Activated CD8-positive, alpha-beta memory T cell treated with anti-CD3 and anti-CD28 coated beads, Interleukin-2, amount 50 U/mL, for 4 hours (primary cell): Measurements from ENCODE around the gene UNCX.

ENCODE experiments used
- DNase-seq: peaks from one replicate; pipeline ENCODE4 v3.0.0-alpha.2; 2020

The UNCX gene

DNA sequence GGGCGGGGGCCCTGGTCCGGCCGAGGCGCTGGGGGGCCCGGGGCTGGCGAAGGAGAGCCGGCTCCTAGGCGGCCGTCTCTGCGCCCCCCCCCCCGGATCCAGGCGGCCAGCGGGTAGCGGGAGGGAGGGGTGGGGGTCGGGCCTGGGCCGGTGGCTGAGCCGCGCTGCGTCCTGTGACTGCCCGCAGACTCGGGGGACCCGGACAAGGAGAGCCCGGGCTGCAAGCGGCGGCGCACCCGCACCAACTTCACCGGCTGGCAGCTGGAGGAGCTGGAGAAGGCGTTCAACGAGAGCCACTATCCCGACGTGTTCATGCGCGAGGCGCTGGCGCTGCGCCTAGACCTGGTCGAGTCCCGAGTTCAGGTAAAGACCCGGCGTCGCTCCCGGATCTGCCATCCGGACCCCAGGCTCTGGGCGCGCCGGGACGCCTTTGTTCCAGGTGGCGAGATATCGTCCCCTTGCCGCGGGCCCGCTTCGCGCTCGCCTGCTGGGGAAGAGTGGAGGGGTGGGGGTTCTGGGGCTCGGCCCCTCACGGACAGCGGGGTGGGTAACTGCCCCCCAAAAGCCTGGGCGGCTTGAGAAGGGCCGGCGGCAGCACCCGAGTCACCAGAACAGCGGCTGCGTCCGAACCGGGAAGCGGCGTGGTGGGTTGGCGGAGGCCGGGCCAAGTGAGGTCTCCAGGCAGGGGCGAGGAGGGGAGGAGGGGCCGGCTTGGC is 819 bp downstream of the UNCX start:
- no peak for DNase-seq

DNA sequence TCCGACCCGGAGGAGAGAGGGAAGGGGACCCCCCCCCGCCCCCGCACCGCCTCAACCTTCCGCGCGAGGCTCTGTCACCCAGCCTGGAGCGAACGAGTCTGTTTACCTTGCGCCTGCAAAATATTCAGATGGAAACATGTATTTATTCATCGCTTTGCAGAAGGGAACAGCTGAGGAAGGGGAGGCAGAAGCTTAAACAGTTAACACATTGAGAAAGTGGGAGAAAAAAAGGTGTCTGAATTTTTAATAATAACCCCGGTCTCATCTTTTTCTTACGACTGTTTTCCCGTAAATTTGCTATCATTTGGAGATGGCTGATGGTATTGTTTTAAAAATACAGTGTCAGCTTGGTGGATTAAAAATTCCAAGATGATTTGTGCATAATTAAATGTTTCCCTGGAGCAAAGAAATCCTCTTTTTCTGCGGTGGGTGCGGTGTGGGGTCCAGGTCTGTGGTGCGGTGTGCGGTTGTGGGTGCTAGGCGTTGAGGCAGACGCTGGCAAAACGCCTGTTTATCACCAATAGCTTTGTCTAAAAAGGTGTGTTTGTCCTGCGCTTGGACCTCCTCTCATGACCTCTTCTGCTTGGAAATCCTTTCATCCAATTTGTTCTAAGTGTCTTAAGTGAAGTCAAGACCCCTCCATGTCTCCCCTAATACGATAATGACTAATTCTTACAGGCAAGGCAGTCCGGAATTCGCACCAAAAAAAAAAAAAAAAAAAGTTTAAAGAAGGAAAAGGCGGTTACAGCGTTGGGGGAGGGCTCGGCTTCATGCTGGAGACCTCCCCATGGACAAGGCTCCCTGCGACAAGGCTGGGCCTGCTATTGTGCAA is 1.6 kb downstream of the UNCX start:
- no peak for DNase-seq

DNA sequence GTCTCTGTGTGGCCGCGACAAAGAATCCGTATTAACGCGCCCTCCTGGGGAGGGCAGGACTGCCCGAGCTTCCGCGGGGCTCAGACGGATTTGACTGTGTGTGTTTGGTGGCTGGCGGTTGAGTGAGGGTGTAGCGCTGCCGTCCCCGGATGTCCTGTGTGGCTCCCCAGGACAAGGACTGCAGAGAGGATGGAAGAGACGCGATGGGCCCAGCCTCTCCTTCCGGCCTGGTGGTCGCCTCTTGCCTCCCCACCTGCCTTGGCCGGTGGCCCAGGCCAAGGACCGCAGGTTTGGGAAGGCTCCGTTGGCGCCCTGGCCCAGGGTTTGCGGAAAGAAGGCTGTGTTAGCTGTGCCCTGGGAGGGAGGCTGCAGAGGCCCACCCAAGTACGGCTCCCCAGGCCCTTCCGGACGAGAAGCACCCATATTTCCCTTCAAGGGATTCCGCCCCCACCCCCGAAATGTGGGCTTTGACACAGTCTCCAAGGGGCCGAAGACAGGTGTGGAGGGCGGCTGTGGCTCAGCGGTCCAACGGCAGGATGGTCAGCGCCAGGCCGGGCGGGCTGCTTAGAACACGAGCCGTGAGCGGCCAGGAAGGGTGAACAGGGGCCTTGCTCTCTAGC is 2.3 kb downstream of the UNCX start:
- DNase-seq: no peak

DNA sequence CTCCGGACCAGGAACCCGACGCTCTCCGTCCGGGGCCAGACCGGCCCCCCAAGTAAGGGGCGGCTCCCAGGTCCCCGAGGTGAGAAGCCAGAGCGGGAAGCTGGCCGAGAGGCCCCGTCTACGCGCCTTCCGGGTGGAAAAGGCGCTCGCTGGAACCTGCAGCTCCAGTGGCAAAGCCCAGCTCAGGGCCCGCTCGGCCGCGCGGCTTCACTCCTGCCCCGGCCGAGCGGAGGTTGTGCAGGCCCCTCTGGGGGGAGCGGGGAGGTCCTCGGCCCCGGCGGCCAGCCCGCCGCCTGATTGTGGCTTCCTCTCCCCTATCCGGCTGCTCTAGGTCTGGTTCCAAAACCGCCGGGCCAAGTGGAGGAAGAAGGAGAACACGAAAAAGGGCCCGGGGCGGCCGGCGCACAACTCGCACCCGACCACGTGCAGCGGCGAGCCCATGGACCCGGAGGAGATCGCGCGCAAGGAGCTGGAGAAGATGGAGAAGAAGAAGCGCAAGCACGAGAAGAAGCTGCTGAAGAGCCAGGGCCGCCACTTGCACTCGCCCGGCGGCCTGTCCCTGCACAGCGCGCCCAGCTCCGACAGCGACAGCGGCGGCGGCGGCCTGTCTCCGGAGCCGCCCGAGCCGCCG is 2.9 kb downstream of the UNCX start:
- DNase-seq: no peak

DNA sequence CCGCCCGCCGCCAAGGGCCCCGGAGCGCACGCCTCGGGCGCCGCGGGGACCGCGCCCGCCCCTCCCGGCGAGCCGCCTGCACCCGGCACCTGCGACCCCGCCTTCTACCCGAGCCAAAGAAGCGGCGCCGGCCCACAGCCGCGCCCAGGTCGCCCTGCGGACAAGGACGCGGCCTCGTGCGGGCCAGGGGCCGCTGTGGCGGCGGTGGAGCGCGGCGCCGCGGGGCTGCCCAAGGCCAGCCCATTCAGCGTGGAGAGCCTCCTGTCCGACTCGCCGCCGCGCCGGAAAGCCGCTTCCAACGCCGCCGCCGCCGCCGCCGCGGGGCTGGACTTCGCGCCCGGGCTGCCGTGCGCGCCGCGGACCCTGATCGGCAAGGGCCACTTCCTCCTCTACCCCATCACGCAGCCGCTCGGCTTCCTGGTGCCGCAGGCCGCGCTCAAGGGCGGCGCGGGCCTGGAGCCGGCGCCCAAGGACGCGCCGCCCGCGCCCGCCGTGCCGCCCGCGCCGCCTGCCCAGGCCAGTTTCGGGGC is 3.5 kb downstream of the UNCX start:
- DNase-seq: no peak

DNA sequence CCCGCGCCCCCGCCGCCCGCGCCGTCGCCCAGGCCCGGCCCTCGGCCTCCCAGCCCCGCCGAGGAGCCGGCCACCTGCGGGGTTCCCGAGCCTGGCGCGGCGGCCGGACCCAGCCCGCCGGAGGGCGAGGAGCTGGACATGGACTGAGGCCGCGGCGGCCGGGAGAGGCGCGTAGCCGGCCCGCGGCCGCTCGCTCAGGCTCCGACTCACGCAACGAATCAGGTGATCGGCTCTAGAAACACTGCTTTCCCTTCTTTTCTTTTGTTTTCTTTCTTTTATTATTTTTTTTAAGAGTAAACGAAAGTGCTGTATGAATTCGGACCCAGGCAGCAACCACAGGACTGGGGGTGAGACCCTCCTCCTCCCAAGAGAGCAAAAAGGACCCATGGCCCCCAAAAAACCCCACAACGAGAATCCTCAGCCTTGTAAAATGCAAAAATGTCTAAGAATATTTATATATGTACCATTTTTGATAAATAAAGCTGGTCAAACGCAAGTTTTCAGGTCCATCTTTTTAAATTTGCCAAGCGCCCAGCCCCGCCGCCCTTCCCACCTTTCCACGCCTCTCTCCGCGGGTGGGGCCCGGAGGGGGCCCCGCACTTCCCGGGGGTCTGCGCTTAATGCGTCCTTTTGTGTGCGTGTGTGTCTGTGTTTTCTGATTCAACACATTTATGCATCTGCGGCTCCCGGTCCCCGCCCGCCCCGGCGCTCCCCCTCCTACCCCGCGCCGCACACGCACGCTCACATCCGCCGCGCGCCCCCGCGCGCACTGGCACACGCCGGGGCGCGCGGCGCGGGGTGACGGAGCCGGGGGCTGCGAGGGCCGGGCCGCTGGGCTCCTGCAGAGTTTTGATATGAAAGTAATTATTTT is 4.4 kb downstream of the UNCX start:
- DNase-seq: no peak

DNA sequence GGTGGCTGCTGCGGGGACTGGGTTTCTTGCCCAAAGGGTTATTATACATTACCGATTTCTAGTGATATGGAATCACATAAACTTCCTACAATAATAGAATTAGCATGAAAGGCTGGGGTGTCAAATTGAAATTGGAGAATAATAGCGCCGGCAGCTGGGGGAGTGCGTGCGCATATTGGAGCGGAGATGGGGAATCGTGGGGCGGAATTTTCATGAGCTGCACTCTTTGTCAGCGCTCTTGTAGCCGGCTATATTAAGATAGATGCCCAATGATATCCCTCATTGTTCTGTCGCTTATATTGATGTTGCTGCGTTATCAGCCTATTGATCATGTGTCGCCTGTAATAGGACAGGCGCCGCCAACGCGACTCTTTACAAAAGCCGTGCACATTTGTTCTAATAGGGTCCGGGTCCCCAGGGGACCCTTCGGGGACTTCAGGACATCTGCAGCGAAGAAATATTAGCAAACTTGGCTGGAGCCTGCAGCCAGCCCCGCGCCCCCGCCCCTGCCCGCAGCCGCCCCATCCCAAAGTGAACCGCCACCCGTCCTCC is 5.1 kb downstream of the UNCX start:
- no peak for DNase-seq

DNA sequence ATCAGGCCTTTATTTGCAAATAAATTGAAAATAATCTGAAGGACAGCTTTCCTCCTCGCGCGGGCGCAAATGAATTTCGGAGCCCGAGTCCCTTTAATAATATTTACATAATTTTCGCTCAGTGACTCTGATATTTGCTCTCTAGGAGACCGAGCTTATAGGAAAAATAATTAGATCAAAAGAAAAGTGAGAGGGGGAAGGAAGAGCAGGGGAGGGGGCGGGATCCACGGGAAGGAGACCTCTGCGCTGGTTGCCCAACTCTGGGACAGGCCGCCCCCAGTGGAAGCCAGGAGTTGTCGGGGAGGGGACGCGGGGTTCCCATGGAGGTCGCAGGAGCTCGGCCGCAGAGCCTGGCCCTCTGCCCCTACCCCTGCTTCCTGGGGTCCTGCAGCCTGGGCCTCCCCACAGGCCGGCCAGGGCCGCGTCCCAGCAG is 5.8 kb downstream of the UNCX start:
- no peak for DNase-seq

DNA sequence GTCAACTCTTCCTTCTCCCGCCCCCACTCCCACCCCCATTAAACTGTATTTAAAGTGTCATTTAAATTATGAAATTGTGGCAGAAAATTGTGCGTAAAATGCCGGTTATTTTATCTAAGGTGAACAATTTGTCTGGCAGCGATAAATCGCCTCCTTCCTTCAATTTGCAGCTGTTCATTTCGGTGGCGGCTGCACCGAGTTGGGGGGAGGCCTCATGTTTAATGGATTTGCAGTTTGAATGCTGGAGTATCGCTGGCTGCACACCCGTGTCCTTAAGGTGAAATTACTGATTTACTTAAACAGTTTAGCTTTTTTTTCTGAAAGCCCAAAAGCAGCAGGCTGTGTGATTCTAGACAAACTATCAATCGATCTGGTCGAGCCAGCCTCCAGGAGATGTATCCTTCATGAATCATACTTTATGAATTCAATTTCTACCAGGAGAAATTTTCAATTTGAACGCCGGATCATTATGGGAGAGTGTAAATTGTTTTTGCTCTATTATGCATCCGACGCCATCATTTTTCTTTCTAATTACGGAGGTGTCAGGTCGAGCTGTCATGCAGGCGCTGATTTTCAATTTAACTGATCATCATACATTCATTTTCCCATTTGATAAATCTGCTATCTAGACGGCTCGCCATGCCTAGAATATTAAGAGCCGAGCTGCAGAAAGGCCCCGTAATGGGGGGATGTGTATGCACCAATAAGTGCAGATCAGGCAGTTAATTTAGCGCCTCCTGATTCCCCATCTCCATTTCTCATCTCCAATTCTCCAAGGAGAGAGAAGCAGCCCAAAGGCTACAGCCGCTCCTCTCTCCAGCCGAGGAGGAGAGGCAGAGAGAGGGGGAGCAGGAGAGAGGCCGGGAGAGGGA is 6.5 kb downstream of the UNCX start:
- DNase-seq: no peak

DNA sequence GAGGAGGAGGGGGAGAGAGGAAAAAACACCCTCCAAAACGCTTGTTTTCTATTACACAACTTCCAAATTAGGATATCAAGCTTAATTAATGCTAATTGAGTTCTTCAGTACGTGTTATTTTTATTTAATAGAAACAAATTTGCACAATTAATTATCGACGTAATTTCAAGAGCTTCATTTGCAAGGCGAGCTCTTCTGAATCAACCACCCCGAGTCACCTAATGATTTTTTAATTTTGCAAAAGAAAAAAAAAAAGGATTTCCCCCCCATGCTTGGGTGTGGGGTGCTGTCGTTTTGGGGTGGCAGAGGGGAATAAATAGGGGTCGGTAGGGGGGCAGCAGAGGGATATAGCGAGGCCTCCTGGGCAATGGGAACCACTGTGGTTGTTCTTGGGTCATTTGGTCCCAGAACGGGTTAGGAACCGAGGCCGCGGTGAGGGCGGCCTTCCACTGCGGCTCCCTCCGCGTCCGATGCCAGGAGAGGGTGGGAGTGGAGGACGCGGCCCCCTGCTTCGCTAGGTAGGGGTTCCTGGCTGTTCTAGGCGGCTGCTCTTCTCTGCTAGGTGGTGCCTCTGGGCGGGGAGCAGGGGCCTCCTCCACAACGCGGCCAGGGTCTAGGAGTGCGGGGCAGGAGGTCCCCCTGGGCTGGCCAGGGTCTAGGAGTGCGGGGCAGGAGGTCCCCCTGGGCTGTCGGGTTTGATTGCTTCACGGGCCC is 7.3 kb downstream of the UNCX start:
- no peak for DNase-seq

DNA sequence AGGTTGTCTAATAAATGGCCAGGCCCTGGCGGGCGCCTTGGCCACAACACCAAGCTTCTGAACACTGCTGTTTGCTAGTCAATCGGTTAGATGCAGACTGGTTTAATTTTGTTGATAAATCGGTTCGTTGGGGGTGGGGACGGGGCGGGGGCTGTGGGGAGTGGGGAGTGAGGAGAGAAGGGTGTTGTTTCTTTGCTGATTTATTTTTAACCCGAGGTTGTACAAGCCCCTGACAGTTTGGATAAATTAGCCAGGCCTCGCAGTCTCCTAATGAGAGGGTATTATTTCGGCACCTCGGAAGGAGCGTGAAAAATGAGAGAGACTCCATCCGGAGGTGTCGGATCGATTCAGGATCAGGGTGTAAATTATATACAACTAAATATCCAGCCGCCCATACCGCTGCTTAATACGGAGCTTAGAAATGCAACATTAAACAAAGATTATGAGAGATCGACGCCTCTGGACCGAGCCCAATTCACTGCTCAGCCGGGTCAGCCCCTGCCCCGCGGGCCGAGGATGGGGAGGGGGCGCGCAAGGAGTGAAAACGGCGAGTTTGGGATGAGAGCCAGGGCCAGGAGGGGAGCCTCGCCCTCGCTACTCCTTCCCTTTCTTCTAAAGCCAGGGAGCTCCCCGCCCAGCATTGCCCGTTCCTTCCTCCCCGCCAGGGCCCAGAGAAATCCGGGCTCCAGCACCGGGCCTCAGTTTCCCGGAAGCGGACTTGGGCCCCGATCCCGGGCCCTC is 8.0 kb downstream of the UNCX start:
- DNase-seq: no peak

DNA sequence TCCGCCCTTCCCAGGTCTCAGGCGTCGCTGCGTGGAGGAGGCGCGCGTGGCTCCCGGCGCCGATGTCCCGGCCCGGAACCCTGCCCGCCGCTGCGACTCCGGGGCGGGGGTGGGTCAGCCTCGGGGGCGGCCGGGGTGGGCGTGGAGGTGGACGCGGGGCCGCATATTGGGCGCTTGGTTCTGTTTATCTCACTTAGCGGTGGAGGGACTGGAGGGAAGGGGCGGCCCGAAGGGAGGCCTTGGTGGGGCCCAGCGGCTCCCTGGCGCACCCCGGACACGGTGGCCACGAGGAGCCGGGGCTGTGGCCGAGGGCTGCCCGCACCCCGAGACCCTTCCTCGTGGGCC is 8.6 kb downstream of the UNCX start:
- no peak for DNase-seq

DNA sequence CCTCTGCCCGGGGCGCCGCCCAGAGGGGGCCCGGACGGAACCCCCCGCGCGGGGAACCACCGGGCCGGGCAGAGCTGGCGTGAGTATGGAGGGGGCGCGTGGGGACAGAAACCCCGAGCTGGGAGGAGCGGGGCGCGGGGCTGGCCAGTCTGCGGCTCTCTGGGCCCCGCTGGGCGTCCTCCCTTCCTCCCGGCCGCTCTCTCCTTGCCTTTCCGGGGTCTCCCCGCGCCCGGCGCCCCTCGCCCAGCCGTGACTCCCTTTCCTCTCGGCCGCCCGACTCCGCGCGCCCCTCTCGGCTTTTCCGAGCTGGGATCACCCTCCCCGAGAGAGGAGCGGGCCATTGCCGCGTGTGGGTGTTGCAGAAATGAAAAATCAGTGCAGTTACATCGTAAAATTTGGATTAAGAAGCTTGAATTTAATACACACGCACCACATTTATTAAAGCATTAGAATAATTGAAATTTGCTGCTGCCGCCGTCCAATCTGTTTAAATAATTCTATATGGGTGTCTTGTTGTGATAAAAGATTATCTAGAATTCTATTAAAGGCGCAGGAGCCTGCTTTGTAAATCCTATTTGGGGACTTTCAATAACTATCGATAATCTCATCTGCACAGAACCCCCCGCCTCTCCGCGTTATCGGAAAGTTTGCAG is 9.1 kb downstream of the UNCX start:
- DNase-seq: no peak

DNA sequence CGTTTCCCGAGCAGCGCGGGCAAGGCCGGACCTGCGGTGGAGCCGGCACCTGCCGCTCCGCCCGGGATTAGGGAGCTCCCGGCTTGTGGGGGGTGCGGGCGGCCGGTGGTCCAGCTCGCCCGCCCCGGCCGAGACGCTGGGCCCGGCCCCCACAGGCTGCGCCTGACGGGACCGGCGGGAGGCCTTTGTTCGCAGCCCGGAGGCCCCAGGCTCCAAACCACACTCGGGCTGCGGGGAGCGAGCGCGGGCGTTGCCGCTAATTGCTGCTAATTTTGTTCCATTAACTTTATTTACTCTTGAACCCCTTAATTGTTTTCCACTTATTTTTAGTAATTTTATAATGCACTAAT is 9.6 kb downstream of the UNCX start:
- no peak for DNase-seq

DNA sequence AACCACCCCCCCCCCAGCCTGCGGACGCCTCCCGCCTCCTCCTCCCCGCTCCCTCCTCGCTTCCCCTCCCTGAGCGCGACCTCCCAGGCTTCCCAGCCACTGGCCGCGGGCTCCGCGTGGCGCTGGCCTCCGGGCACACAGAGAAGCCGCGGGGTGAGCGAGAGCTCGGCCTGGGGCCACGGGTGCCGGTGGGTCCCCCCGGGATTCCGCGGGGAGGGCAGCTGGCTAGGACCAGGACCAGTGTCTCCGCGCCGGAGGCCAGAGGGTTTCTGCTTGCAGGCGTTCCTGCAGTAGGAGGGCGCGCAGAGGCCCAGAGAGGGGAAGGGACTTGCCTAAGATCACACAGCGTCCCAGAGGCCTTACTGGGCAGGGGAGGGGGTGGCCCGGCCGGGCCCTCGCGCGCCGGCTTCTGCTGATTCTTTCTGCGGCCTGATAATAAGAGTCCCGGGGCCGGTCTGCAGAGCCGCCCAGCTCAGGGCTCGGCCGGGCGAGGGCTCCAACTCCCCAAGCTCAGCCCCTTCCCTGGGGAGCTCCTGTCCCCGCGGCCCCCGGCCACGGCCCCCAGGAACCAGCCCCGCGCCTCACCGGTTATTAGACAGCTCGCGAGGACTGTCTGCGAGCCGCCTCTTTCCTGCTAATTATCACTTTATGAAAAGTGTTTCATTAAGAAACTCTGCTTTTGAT is 10.1 kb downstream of the UNCX start:
- DNase-seq: no peak

DNA sequence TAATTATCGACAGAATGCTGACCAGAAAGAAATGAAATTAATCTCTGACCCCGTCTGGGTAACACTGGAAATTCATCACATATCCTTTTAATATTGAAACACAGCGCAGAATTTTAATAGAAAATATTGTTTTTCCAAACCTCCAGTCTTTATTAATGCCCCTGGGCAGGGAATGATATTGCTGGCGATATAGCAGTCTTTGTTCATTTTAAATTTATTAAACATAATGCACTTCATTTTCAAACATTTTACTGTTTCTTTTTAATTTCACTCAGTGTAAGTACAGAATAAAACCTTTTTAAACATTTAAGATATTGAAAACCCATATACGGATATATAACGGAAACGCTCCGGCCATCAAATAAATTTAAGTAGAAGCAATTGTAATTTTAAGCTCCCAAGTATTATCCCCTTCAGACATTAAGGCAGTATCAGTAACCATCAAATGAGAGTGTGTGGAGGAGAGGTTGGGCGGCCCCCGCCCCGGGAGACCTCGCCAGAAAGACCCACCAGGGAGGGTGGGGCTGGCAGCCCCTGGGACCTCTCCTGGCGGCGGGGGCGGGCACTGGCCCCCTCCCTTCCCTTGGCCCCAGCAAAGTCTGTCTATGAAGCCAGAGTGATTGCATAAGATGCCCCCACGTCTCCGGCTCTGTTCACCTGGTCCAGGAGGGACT is 10.8 kb downstream of the UNCX start:
- DNase-seq: no peak

DNA sequence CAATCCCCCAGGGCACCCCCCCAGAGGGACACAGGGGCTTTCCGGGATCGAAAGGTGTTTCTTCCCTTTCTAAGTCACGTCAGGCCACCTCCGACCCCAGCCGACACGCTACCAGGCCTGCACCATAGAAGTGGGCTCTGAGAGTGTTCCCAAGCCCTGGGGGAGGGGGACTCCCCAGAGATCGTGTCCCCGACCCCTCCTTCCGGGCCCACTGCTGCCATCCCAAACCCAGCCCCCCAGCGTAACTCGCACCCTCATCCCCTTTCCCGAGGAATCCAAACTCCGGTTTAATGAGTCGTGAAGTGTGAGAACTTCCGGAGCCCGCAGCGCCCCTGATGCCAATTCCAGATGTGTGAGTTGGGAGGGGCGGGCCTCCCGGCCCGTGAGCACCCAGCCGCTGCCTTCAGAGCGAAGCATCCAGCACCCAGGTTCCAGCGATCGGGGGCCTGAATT is 11.3 kb downstream of the UNCX start:
- DNase-seq: no peak
